Osteoblast (primary cell): ENCODE data around the gene SAMMSON. TPM values are rescaled to one million over a fixed set of nuclear protein-coding genes. Genes with fewer than 3 reads are reported as not detected.

ENCODE experiments used
- DNase-seq: peaks from one replicate; pipeline ENCODE4 v3.0.0; 2011; ENCODE audit warnings: low spot score, mixed read lengths; ENCODE audit not compliant: insufficient read length; ENCODE audit errors: missing footprints
- H2AFZ ChIP-seq: 2 replicates; pipeline ENCODE4 v1.6.0; 2011; ENCODE audit warnings: mild to moderate bottlenecking, low read length
- H3K27ac ChIP-seq: 2 replicates; pipeline ENCODE4 v1.5.1; 2011; ENCODE audit warnings: mild to moderate bottlenecking, low read depth, low read length, moderate library complexity
- H3K27me3 ChIP-seq: 2 replicates; pipeline ENCODE4 v1.6.0; 2012; ENCODE audit warnings: mild to moderate bottlenecking, control low read depth, inconsistent platforms, low read length, moderate library complexity; ENCODE audit not compliant: insufficient read depth
- H3K36me3 ChIP-seq: 2 replicates; pipeline ENCODE4 v1.5.1; 2011; ENCODE audit warnings: mild to moderate bottlenecking, low read length, control low read depth, moderate library complexity; ENCODE audit not compliant: insufficient read depth
- H3K4me1 ChIP-seq: 2 replicates; pipeline ENCODE4 v1.5.1; 2011; ENCODE audit warnings: mild to moderate bottlenecking, low read length, control low read depth, moderate library complexity; ENCODE audit not compliant: insufficient read depth
- H3K4me2 ChIP-seq: 2 replicates; pipeline ENCODE4 v1.6.0; 2011; ENCODE audit warnings: mild to moderate bottlenecking, low read length; ENCODE audit not compliant: insufficient read depth
- H3K4me3 ChIP-seq: fragments of 200-600 bp; sonication (generic); 3 replicates; pipeline ENCODE4 v1.5.1; 2012; ENCODE audit warnings: mild to moderate bottlenecking, low read length, inconsistent platforms; ENCODE audit not compliant: insufficient read depth
- H3K79me2 ChIP-seq: 2 replicates; pipeline ENCODE4 v1.6.0; 2012; ENCODE audit warnings: mild to moderate bottlenecking, low read length, control low read depth, inconsistent platforms; ENCODE audit not compliant: insufficient read depth
- H3K9me3 ChIP-seq: 2 replicates; pipeline ENCODE4 v1.5.1; 2011; ENCODE audit warnings: low read depth, low read length, control low read depth
- H4K20me1 ChIP-seq: 2 replicates; pipeline ENCODE4 v1.6.0; 2012; ENCODE audit warnings: mild to moderate bottlenecking, low read length, control low read depth; ENCODE audit not compliant: insufficient read depth
- total RNA-seq: library from RNA; depleted of rRNA; stranded (reverse); fragments of >200 nt; gene quantifications from 2 replicates; pipeline ENCODE4 v1.2.3, GENCODE V29; 2012
- TF ChIP-seq, protein P1 (sequence below): IDR thresholded peaks from 2 replicates; pipeline ENCODE4 v1.5.1; 2011; ENCODE audit warnings: mild to moderate bottlenecking, low read depth, low read length, moderate library complexity; ENCODE audit errors: extremely low read depth

The SAMMSON gene
- total RNA-seq, 1 donor = not detected

DNA sequence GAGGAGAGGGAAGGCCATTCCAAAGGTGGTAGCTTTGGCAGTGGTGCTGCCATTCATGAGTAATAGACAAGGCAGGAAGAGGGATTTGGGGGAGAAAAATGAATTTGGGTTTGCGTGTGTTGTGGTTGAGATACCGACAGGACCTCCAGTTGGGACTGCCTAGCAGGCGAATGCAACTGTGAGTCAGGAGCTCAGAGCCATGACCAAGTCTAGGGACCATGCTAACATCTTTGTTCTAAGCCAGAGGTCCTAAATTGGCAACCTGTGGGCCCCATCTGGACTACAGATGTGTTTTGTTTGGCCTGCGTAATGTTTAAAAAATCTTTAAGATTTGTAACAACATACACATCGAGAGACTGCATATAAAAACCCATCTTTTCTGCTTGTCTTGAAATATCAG, 61.6 kb downstream of the SAMMSON start:
- TF ChIP-seq, protein P1, sequence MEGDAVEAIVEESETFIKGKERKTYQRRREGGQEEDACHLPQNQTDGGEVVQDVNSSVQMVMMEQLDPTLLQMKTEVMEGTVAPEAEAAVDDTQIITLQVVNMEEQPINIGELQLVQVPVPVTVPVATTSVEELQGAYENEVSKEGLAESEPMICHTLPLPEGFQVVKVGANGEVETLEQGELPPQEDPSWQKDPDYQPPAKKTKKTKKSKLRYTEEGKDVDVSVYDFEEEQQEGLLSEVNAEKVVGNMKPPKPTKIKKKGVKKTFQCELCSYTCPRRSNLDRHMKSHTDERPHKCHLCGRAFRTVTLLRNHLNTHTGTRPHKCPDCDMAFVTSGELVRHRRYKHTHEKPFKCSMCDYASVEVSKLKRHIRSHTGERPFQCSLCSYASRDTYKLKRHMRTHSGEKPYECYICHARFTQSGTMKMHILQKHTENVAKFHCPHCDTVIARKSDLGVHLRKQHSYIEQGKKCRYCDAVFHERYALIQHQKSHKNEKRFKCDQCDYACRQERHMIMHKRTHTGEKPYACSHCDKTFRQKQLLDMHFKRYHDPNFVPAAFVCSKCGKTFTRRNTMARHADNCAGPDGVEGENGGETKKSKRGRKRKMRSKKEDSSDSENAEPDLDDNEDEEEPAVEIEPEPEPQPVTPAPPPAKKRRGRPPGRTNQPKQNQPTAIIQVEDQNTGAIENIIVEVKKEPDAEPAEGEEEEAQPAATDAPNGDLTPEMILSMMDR = no peak
- H3K4me2 ChIP-seq = no peak overlapping the region

DNA sequence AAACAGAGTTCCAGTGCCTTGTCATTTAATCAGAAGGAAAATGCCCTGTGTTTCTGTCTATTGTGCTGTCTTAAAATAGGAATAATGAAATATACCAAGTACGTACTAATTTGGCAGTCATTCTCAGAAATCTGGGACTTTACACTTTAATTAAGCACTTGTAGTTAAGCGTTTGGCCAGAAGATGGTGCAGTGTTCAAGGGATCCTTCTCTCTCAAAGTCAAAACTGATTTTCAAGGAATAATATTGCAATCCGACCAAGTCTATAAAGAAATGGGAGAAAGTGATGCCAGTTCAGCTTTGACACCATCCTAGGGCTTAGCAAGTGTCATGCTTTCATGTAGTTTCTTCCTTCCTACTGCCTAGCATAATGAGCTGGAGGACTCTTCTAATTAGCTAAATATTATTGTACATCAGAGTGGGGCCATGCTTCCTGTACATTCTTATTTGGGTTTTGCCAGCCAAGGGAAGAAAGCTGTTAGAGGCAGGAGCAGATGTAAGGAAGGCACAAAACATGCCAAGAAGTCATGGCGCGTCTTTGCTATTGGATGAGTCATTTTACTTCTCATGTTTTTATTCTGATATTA, 64.8 kb downstream of the SAMMSON start:
- Histone ChIP-seq H3K4me3 (no peak overlapping the region), H2AFZ (no peak overlapping the region), H4K20me1 (no peaks in the 10 kb centered on the region), H3K4me2 (no peak overlapping the region), H3K4me1 (peaks cover 5% of the 10 kb centered on the region), H3K27ac (no peak overlapping the region), H3K9me3 (no peaks in the 10 kb centered on the region), H3K79me2 (no peaks in the 10 kb centered on the region), H3K27me3 (peaks cover 13% of the 10 kb centered on the region), H3K36me3 (no peaks in the 10 kb centered on the region)
- TF ChIP-seq, protein P1 = peak; percentile 71
- peak; percentile 21 for DNase-seq

More for the DNA sequence above, 61.6 kb downstream of the SAMMSON start:
- no peak for DNase-seq
- Histone ChIP-seq H3K79me2 (no peaks in the 10 kb centered on the region), H3K4me1 (no peaks in the 10 kb centered on the region), H3K27me3 (peaks cover 3% of the 10 kb centered on the region), H3K36me3 (no peaks in the 10 kb centered on the region), H4K20me1 (no peaks in the 10 kb centered on the region), H2AFZ (no peak overlapping the region), H3K27ac (no peak overlapping the region), H3K9me3 (no peaks in the 10 kb centered on the region), H3K4me3 (no peak overlapping the region)

DNA sequence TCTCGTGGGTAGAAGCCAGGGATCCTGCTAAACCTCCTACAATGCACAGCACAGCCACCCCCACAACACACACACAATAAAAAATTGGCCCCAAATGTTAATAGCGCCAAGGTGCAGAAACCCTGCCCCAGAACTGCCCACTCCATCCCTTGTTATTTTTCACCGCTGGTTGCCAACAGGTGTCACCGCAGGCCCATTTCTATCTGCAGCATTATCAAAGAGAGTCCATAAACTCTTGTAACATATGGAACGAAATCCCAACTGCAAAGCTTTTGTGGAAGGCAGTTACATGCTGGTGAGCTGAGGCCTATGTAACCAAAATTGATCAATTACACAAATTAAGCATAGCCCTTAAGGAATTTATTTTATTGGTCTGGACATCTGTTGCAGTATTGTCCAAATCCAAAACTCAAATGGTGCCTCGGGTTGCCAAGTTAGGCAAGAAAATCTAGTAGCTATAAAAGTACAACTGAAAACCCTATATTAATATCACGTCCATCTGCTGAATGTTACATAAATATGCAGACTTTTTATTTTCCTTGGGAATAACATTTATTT, 66.2 kb downstream of the SAMMSON start:
- peaks cover 5% of the 10 kb centered on the region for H3K4me1 ChIP-seq

More for the DNA sequence above, 66.2 kb downstream of the SAMMSON start:
- DNase-seq = no peak
- H3K4me3 ChIP-seq = no peak overlapping the region
- peaks cover 18% of the 10 kb centered on the region for H3K27me3 ChIP-seq
- H3K9me3 ChIP-seq = no peaks in the 10 kb centered on the region
- H2AFZ ChIP-seq = no peak overlapping the region
- no peaks in the 10 kb centered on the region for H3K36me3 ChIP-seq
- TF ChIP-seq, protein P1 = peak; percentile 12
- H4K20me1 ChIP-seq = no peaks in the 10 kb centered on the region
- no peak overlapping the region for H3K4me2 ChIP-seq
- no peak overlapping the region for H3K27ac ChIP-seq
- no peaks in the 10 kb centered on the region for H3K79me2 ChIP-seq
